ENCODE results near the gene PXMP4. TPM values are rescaled to one million over a fixed set of nuclear protein-coding genes. Genes with fewer than 3 reads are reported as not detected.

Gene PXMP4
- polyA plus RNA-seq, 1 experiment = 11.2 TPM

DNA sequence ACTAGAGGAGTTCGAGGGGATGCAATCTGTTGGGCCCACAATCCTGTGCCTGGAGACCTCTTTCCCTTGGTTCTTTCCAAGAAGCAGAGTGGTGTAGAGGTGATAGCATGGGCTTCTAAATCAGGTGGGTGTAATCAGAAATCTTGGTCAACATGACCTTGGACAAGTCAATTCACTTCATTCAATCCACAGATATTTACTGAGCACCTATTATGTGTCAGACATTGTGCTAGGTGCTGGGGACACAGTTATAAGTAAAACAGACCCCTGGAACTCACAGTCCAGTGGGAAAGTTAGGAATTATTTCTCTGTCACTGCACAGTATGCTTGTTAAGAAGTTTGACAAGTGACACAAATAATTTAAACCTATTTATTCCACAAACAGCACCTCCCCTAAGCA is 30.6 kb downstream of the PXMP4 start:
- POLR2A ChIA-PET = no interaction called here
- TF ChIP-seq, protein P1, sequence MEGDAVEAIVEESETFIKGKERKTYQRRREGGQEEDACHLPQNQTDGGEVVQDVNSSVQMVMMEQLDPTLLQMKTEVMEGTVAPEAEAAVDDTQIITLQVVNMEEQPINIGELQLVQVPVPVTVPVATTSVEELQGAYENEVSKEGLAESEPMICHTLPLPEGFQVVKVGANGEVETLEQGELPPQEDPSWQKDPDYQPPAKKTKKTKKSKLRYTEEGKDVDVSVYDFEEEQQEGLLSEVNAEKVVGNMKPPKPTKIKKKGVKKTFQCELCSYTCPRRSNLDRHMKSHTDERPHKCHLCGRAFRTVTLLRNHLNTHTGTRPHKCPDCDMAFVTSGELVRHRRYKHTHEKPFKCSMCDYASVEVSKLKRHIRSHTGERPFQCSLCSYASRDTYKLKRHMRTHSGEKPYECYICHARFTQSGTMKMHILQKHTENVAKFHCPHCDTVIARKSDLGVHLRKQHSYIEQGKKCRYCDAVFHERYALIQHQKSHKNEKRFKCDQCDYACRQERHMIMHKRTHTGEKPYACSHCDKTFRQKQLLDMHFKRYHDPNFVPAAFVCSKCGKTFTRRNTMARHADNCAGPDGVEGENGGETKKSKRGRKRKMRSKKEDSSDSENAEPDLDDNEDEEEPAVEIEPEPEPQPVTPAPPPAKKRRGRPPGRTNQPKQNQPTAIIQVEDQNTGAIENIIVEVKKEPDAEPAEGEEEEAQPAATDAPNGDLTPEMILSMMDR (IDR thresholded peaks at IDR 0.05; ENCODE audit: insufficient read depth, low read depth, low read length) = no peak

DNA sequence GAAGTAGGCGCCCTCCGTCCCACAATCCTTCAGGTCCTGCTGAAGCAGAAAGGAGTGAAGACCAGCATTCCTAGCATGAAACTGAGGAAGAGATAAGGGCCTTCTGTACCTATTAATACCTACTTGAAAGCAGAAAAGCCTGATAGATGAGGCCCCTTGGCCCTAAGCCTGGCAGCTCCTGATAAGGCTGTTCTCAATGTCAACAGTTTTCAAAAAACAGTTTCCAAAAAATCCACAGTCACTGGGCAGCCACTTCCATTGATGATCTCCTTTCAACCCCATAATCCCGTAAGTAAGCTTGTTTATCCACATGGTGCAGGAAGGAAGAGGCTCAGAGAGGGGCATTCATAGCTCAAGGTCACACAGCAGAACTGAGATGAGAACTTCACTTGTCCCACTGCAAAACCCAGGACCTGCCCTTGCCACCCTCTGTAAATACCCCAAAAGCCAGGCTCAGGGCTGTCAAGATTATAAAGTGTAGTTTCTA is 31.1 kb downstream of the PXMP4 start:
- DNase-seq (ENCODE audit: low read depth) = no peak
- TF ChIP-seq, protein P1 (IDR thresholded peaks at IDR 0.05; ENCODE audit: insufficient read depth, low read depth, low read length) = no peak
- no peak overlapping the region for H3K4me3 ChIP-seq (ENCODE audit: low read depth, low read length)
- CTCF ChIA-PET = no interaction called here
- POLR2A ChIA-PET = no interaction called here
- no peaks in the 10 kb centered on the region for H3K36me3 ChIP-seq (ENCODE audit: control insufficient read depth, insufficient read depth, low read length)
- H3K27me3 ChIP-seq (ENCODE audit: control insufficient read depth, insufficient read depth, low read length) = no peaks in the 10 kb centered on the region

More for the DNA sequence above, 30.6 kb downstream of the PXMP4 start:
- H3K36me3 ChIP-seq (ENCODE audit: control insufficient read depth, insufficient read depth, low read length) = no peaks in the 10 kb centered on the region
- H3K4me3 ChIP-seq (ENCODE audit: low read depth, low read length) = no peak overlapping the region
- CTCF ChIA-PET = interaction anchor here (0.9 kb wide), 1 partner anchor 123 kb away, joined by 3 read pairs; no protein-coding TSS in a partner anchor
- no peak for DNase-seq (ENCODE audit: low read depth)
- H3K27me3 ChIP-seq (ENCODE audit: control insufficient read depth, insufficient read depth, low read length) = no peaks in the 10 kb centered on the region

DNA sequence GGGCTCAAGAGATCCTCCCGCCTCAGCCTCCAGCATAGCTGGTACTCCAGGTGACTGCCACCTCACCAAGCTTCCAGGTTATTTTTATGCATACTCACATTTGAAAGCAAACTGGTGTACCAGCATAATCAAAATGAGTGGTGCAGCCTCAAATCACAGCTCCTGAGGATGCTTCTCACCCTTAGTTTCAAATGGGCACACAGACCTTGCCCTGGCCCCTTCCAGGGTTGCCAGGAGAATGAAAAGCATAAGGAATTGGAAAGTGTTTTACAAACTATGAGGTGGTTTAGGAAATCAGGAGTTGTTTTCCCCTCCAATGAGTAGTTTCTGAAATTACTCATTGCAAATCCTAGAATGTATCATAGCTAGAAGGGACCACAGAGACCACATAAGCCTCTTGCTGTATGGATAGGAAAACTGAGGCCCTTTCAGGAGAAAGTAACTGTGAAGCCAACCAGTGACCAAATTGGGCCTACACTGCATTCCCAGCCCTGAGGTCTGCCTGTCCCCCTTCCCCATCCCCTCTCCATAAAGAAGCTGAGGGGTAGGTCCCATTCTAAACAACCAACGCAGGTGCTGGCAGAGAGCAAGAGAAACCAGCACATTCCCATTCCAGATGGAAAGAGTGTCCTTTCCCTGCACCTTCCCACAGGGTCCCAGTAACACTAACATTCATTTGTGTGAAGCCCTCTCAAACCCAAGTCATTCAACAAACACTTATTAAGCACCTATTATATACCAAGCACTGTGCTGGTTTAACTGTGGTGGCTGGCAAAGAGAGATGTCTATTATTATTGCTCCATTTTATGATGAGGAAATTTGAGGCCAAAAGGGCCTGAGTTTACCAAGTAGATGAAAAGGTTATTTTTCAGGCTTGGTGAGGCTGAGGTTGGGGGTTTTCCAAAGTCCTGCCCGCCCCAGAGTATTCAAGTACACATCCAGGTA is 31.8 kb downstream of the PXMP4 start:
- TF ChIP-seq, protein P1 (IDR thresholded peaks at IDR 0.05; ENCODE audit: insufficient read depth, low read depth, low read length) = no peak
- DNase-seq (ENCODE audit: low read depth) = no peak
- H3K27me3 ChIP-seq (ENCODE audit: control insufficient read depth, insufficient read depth, low read length) = no peaks in the 10 kb centered on the region
- H3K36me3 ChIP-seq (ENCODE audit: control insufficient read depth, insufficient read depth, low read length) = no peaks in the 10 kb centered on the region
- ChIA-PET CTCF (interaction anchor here (1.0 to 1.2 kb wide), 3 partner anchors 8 to 44 kb away, joined by 3 read pairs; no protein-coding TSS in a partner anchor), POLR2A (no interaction called here)
- no peak overlapping the region for H3K4me3 ChIP-seq (ENCODE audit: low read depth, low read length)

DNA sequence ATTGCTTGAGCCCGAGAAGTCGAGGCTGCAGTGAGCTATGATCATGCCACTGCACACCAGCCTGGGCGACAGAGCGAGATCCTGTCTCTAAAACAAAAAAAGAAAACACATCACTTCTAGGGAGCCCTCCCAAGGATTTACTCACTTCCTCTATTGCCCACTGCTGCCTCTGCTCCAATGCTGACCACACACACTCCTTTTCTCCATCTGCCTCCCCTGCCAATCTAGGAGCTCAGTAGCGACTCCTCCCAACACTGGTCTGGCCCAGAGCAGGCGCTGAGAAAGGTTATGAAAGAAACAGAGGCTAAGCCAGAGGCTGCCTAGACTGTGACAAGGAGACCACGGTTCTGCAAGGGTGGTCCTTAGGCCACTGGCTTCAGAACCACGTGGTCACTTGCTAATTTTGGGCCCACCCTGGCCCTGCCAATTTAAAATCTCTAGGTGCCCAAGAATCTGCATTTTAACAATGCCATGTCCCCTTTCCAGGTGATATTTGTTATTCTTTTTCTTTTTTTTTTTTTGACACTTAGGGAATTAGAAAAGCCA is 32.7 kb downstream of the PXMP4 start:
- TF ChIP-seq, protein P1 (IDR thresholded peaks at IDR 0.05; ENCODE audit: insufficient read depth, low read depth, low read length) = no peak
- POLR2A ChIA-PET = no interaction called here
- Histone ChIP-seq H3K4me3 (ENCODE audit: low read depth, low read length) (no peak overlapping the region), H3K27me3 (ENCODE audit: control insufficient read depth, insufficient read depth, low read length) (no peaks in the 10 kb centered on the region), H3K36me3 (ENCODE audit: control insufficient read depth, insufficient read depth, low read length) (no peaks in the 10 kb centered on the region)
- DNase-seq (ENCODE audit: low read depth) = no peak
- CTCF ChIA-PET = interaction anchor here (1.0 to 1.2 kb wide), 3 partner anchors 8 to 45 kb away, joined by 3 read pairs; no protein-coding TSS in a partner anchor

DNA sequence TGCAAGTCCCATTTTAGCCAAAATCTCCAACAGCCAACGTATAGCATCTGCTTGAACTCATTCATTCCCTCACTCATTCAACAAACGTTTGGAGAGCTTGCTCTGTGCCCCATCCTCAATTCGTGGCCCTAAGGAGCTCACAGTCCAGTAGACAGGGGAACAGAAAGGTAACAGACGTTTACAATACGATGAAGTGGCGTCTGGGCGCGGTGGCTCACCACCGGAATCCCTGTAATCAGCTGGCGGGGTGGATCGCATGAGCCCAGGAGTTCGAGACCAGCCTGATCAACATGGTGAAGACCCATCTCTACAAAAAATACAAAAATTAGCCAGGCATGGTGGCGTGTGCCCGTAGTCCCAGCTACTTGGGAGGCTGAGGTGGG is 33.1 kb downstream of the PXMP4 start:
- ChIA-PET POLR2A (no interaction called here), CTCF (interaction anchor here (0.5 to 1.0 kb wide), 2 partner anchors 9 to 121 kb away, joined by 3 read pairs; no protein-coding TSS in a partner anchor)
- no peak for DNase-seq (ENCODE audit: low read depth)
- Histone ChIP-seq H3K4me3 (ENCODE audit: low read depth, low read length) (no peak overlapping the region), H3K36me3 (ENCODE audit: control insufficient read depth, insufficient read depth, low read length) (no peaks in the 10 kb centered on the region), H3K27me3 (ENCODE audit: control insufficient read depth, insufficient read depth, low read length) (no peaks in the 10 kb centered on the region)
- TF ChIP-seq, protein P1 (IDR thresholded peaks at IDR 0.05; ENCODE audit: insufficient read depth, low read depth, low read length) = no peak
